AG09309 (cell line): ENCODE measurements around the gene GPR68.
"Not testable (repeated sequence)": the region's sequence is repeated elsewhere in the genome, so short reads cannot be mapped to it uniquely, and the experiment has no call there.

Experiments used
- DNase-seq: peaks from one replicate; pipeline ENCODE4 v3.0.0-alpha.2; 2010; ENCODE audit warnings: low read depth
- H3K4me3 ChIP-seq: 2 replicates; pipeline ENCODE4 v1.5.1; 2011; ENCODE audit warnings: mild to moderate bottlenecking, low read depth, low read length, moderate library complexity; ENCODE audit not compliant: control insufficient read depth
- TF ChIP-seq, protein P1 (sequence below): IDR thresholded peaks from 2 replicates; pipeline ENCODE4 v1.5.1; 2011; ENCODE audit warnings: mild to moderate bottlenecking, low read depth, low read length, inconsistent platforms; ENCODE audit not compliant: insufficient read depth, control insufficient read depth; ENCODE audit errors: missing control alignments

GPR68 gene

DNA sequence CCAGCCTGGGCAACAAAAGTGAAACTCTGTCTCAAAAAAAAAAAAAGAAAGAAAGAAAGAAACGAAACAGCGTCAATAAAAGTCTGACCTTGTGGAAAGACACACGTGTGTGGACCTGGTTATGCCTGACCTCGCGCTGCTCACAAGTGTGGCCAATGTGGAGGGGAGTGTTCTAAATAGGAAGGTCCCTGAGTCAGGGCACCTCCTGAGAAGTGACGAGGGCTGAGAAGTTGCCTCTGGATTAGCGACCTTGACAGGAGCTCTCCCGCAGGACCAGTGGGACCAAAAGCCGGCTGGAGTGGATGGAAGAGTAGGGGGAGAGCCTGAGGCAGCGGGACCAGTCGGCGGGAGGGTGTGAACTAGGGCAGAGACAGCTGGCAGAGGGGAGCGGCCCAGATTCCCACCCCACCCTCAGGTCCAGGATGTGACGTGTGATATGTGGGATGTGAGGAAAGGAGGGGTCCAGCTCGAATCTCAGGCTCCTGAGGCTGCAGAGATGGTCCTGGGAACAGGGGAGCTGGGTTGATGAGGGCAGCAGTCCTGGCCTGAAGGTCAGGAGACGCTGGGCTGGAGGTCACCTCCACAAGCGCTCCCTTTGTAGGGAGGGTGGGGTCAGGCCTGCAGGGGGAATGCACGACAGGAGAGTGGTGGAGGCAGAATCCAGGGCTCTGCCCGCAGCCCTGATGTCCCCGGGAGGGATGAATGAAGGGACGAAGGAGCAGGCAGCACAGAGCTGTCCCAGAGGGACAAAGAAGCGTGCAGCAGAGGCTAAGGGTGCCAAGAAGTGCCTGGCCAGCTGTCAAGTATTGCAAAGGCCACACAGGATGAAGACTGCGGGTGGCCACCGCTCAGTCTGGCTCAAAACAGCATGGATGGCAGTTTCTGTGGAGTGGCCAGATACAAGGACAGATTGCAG lies 24.8 kb upstream of the GPR68 start:
- H3K4me3 ChIP-seq = no peak overlapping the region
- TF ChIP-seq, protein P1, sequence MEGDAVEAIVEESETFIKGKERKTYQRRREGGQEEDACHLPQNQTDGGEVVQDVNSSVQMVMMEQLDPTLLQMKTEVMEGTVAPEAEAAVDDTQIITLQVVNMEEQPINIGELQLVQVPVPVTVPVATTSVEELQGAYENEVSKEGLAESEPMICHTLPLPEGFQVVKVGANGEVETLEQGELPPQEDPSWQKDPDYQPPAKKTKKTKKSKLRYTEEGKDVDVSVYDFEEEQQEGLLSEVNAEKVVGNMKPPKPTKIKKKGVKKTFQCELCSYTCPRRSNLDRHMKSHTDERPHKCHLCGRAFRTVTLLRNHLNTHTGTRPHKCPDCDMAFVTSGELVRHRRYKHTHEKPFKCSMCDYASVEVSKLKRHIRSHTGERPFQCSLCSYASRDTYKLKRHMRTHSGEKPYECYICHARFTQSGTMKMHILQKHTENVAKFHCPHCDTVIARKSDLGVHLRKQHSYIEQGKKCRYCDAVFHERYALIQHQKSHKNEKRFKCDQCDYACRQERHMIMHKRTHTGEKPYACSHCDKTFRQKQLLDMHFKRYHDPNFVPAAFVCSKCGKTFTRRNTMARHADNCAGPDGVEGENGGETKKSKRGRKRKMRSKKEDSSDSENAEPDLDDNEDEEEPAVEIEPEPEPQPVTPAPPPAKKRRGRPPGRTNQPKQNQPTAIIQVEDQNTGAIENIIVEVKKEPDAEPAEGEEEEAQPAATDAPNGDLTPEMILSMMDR = no peak
- no peak for DNase-seq

DNA sequence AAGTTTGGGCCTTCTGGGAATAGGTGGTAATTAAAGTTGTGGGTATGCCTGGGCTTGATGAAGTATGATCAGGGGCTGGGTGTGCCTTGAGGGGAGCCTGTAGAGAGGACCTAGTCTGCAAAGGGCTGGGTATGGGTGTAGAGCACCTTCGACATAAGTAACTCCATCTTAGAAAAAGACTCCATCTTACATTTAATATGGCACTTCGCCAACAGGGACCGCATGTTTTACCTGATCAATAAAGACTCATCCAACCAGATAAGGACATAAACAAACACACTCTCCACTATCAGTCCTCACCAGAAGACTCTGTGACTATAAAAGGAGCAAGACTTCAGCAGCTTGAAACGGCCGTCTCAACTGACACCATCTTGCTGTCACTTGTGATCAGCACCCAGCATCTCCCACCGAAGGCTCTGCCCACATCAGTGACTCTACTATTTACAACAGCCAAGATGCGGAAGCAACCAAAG lies 23.5 kb upstream of the GPR68 start:
- TF ChIP-seq, protein P1 = no peak
- no peak for DNase-seq
- H3K4me3 ChIP-seq = no peak overlapping the region

DNA sequence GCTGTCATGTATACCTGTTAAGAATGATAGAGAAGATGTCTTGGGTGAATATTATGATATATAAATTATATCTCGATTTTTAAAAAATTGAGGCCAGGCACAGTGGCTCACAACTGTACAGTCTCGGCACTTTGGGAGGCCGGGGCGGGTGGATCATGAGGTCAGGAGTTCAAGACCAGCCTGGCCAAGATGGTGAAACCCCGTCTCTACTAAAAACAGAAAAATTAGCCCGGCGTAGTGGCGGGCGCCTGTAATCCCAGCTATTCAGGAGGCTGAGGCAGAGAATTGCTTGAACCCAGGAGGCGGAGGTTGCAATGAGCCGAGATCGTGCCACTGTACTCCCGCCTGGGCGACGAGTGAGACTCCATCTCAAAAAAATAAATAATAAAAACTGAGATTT lies 21.8 kb upstream of the GPR68 start:
- H3K4me3 ChIP-seq, DNase-seq: not testable (repeated sequence)

DNA sequence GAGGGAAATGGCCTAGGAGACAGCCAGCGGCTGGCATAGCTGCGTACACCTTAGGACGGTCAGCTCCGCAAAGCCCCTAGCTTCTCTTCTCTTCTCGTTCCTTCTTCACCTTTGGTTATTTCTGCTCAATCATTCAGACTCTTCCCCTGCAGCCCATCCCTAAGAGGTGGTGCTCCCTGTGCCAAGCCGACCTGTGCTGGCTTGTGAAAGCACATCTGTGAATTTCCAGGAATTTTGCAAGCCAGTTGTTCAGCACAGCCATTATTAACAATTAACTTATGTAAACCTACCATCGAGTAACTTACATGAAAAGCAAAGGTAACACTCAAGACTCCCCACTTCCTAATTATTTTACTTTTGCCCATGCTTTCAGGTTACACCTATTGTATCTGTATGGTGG lies 20.9 kb upstream of the GPR68 start:
- TF ChIP-seq, protein P1 = no peak
- no peak overlapping the region for H3K4me3 ChIP-seq
- no peak for DNase-seq

DNA sequence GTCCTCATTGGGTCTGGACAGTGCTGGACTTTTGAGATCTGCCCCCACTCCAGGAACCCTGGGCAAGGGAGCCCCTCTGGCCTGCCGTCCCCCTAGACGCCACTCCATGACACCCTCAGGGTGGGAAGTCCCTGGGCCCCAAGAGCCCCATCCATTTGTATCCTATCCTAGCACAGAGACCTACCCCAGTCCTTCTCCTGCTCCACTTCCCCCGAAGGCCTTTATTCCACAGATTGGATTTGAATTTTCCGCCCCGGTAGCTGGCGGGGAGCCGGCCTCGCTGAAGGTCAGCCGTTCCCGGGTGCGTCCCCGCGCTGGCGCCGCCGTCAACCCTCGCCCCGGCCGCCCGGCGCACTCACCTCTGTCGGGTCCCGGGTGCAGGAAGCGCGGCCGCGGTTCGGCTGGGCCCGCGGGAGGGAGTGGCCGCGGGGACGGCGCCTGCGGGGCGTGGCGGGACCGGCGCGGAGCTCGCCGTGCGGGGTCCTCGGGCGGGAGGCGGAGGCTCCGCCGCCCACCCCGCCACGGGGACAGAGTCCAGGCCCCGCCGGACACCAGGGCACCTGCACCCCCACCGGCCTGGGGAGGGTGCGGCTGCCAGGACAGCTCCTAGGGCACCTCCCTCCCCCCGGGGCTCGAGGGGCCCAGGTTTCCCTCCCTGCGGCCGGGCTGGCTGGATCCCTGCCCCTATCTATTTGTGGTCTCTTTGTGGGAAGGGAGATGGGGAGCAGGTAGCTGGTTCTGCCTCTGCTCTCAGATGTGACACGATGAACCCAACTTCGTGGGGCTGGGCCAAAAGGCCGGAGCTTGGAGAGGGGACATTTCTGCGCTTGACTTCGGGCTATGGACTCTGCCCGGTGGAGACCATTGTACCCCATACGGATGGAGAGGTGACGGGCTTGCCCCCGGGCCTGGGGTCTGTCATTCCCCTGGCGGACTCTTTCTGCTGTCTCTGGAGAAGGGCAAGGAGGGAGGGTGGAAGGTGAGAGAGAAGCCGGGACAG lies 19.9 kb upstream of the GPR68 start:
- peak overlapping the region; percentile 37 for H3K4me3 ChIP-seq
- no peak for DNase-seq
- TF ChIP-seq, protein P1 = no peak

DNA sequence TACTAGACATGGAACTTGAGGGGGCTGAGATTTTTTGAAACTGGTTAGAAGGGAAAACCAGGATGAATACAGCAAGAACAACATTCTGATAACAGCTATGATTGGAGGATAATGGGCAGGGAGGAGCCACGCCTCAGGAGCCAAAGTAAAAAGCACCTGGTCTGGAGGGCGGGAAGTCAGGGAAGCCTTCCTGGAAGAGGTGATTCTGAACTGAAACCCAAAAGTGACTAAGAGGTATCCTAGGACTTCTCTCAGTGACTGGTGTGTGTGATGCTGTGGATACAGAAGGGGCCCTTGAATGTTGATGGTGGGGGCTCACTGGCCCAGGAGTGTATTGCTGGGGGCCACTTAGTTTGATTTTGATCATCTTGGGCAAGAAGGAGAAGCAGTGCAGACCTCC lies 18.8 kb upstream of the GPR68 start:
- H3K4me3 ChIP-seq = no peak overlapping the region
- DNase-seq = no peak
- TF ChIP-seq, protein P1 = no peak
